Kidney tubule cell (primary cell): Measurements from ENCODE around the gene H2BW1.
"Not testable (repeated sequence)": the region's sequence is repeated elsewhere in the genome, so short reads cannot be mapped to it uniquely, and the experiment has no call there.

Experiments
- DNase-seq: peaks from one replicate; pipeline ENCODE4 v3.0.0-alpha.2; 2018; ENCODE audit warnings: low spot score

Gene H2BW1, protein sequence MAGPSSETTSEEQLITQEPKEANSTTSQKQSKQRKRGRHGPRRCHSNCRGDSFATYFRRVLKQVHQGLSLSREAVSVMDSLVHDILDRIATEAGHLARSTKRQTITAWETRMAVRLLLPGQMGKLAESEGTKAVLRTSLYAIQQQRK

DNA sequence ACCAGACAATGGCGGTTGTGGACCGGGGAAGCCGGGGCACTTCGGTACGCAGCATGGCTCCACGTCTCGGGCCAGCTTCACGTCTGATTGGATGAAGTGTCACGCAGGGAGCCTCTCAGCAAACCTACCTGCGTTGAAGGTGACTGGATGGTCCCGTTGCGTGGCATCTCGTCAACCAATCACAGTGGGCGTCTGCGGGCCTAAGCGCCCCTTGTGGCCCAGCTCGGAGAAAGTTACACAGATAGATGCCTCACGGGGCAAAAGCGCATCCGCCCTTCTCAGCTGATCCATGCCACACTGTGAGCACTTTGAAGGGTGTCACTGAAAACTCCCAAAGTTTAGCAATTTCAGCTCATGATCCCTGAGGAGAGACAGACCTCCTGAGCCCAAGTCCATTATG is at the start of gene H2BW1:
Gene H2BW1 (minus strand): TSS at position 103 of the 400 bp plus-strand sequence. CDS start 132 bp downstream, outside the sequence.
- no peak for DNase-seq

- not testable (repeated sequence) for DNase-seq
These were observed 49.1 kb upstream of the H2BW1 start for GRCh38 chrX:104062636-104063035.

DNA sequence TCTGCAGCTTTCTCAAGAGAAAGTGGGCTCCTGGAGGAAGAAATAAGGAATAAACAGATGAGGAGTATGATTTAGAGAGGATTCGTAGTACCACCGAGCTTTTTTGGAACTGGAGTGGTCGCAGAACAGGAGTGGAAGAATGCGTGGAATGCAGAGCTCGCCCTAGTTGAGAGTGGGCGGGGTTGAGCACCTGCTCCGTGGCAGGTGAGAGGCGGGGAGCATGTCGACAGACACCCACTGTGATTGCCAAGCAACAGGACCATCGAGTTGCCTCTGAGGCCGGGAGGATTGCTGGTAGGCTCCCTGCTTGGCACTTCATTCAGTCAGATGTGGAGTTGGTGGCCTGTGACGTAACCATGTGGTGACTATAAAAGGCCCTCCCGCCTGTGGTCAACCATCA is 41.4 kb upstream of the H2BW1 start:
- not testable (repeated sequence) for DNase-seq

GRCh38 chrX:104047171-104047570 is 33.7 kb upstream of the H2BW1 start:
- DNase-seq, result no peak

DNA sequence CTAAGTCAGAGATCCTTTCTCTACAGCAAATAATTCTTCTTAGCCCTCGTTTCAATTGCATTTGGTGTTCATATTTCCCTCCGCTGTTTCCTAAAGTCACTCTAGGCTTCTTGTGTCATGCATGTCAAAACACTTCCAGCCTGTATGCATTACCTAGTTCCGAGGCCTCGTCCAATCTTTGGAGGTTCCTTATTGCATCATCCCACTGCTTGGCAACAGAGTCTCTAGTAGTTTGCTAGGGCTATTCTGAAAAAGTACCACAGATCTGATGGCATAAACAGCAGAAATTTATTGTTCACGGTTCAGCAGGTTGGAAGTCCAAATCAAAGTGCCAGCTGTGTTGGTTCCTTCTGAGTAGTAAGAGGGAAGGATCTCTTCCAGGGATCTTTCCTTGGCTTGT is 32.1 kb upstream of the H2BW1 start:
- DNase-seq, result no peak

GRCh38 chrX:104041003-104041402 is 27.5 kb upstream of the H2BW1 start:
- DNase-seq, result no peak

GRCh38 chrX:104039689-104040505 is 26.4 kb upstream of the H2BW1 start, which contains the start of gene H2BW2:
H2BW2 (plus strand) TSS chrX:104039956; CDS start chrX:104039995, 39 bp downstream.
- DNase-seq, result no peak

DNA sequence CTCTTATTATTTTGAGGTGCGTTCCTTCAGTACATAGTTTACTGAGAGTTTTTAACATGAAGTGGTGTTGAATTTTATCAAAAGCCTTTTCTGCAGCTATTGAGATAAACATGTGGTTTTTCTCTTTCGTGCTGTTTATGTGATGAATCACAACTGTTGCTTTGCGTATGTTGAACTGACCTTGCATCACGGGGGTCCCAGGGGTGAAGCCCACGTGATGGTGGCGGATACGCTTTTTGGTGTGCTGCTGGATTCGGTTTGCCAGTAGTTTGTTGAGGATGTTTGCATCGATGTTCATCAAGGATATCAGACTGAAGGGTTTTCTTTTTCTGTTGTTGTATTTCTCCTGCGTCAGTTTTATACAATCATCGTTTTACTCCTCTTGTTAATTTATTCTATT is 4.6 kb upstream of the H2BW1 start:
- DNase-seq, result no peak

DNA sequence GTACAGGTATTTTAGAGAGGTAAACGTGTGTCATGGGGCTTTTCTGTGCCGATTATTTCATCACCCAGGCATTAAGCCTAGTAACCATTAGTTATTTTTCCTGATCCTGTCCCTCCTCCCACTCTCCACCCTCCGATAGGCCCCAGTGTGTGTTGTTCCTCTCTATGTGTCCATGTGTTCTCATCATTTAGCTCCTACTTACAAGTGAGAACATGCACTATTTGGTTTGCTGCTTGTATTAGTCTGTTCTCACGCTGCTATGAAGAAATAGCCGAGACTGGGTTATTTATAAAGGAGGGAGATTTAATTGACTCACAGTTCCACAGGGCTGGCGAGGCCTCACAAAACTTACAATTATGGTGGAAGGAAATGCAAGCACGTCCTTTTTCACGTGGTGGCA is 2.1 kb upstream of the H2BW1 start:
- not testable (repeated sequence) for DNase-seq

DNA sequence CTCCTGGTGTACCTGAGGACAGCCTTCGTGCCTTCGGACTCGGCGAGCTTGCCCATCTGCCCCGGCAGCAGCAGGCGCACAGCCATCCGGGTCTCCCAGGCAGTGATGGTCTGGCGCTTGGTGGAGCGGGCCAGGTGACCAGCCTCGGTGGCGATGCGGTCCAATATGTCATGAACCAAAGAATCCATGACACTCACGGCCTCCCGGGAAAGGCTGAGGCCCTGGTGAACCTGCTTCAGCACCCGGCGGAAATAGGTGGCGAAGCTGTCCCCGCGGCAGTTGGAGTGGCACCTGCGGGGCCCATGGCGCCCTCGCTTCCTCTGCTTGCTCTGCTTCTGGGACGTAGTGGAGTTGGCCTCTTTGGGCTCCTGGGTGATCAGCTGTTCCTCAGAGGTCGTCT is 350 bp downstream of the H2BW1 start:
- no peak for DNase-seq

DNA sequence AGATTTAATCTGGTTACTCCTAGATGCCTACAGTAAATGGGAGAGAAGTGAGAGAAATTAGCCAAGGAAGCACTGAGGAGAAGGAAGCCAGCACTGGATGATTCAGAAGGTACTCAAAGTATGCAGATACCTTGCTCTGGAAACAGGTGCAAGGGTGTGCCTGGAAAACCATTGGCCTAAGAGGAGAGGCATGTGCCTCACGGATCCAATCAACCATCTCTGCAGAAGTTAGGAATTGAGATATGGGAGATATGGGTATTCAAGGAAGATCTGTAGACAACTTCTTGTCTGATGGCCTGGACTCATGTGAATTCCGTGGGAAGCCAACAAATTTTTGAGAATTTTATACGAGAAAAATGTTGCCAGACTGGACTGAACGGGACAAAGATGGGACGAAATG is 4.7 kb downstream of the H2BW1 start:
- DNase-seq, result no peak

DNA sequence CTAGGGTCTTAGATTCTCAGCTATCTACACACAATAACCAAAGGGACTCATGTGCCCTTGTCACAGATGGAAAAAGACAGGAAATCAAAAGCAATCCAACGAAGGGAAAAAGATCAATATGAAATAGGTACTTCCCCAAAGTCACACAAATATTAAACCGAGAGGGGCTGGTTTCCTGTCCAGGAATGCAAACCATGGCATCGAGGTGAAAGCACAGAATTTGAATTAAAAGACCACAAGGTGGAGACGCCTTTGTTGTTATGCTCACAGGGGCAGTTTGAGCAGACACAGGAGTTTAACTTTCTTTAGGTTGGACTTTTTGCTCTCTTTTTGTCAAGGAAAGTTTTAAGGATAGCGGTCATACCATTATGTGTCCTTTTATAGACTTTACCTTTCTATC is 14.3 kb downstream of the H2BW1 start:
- no peak for DNase-seq

DNA sequence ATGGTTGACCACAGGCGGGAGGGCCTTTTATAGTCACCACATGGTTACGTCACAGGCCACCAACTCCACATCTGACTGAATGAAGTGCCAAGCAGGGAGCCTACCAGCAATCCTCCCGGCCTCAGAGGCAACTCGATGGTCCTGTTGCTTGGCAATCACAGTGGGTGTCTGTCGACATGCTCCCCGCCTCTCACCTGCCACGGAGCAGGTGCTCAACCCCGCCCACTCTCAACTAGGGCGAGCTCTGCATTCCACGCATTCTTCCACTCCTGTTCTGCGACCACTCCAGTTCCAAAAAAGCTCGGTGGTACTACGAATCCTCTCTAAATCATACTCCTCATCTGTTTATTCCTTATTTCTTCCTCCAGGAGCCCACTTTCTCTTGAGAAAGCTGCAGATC is 30.0 kb downstream of the H2BW1 start:
- not testable (repeated sequence) for DNase-seq

DNA sequence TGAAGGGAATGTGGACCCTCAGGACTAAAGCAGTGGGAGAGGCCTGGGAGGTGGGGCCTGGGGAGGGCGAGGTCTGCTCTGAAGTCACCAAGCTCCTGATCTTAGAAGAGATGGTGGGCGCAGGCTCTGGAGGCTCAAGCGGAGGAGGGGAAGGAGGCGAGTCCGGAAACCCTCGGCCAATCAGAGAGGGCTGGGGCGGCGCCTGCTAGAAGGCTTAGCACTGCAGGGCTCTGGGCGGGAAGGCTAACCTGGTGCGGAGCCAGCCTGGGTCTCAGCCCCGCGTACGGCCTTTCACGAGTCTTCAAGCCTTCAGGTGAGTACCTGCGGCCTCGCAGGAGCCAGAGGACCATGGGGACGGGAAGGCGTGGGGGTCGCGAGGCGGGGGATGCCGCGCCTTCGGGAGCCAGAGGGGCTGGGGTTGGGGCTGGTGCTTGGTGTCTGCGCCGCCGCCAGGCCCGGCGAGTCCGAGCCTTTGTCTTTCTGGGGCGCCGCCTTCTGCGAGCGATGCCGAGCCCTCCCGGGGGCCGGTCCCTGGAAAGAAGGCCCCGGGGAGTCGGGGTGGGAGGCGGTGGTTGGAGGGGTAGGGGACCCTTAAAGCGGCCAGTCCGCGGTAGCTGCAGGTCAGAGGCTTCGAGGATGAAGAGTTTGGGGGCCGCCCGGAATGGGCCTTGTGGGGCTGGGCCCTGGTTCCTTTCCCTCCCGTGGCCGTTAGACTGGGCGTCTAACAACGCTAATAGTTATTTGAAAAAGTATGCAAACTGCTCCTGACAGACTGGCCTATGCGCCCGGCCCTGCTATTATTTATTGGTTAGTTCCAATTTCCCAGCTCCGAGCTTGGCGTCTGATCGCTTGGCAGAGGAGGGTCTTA is 50.9 kb downstream of the H2BW1 start, which contains the start of gene TMSB15B:
Gene TMSB15B (plus strand): TSS at position 217 of the 868 bp plus-strand sequence.
- not testable (repeated sequence) for DNase-seq
